ENCODE measurements around the gene DLG2. TPM values are rescaled to one million over a fixed set of nuclear protein-coding genes. Genes with fewer than 3 reads are reported as not detected.

Gene DLG2
- total and polyA plus RNA-seq, 2 of the 8 experiments (the other 6 are each of a cell fraction or from before 2014, with no cell fraction given) = 1.7 to 14.3 TPM

DNA sequence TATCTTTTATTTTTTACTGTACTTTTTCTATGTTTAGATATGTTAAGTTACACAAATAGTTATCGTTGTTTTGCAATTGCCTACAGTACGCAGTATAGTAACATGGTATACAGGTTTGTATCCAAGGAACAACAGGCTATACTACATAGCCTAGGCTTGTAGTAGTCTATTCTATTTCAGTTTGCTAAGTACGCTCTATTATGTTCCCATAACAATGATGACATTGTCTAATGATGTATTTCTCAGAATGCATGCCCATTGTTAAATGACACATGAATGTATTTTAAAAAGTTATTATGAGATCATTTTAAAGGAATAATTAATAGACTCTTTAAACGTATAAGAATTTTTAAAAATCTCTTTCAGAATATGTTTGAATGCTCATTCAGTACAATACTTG is 1644.3 kb downstream of the DLG2 start:
- Histone ChIP-seq H3K79me2 (ENCODE audit: control insufficient read depth in 1 of 2, insufficient read depth in 2 of 2, low read length in 2 of 2) (no peaks in the 10 kb centered on the region), H4K5ac (ENCODE audit: insufficient read length, low read depth, low read length) (no peak overlapping the region), H4K91ac (replicated peaks; ENCODE audit: insufficient read length, low read length) (no peak overlapping the region), H3K18ac (ENCODE audit: extremely low read depth, low read length) (no peak overlapping the region), H3K4me2 (ENCODE audit: insufficient read depth in 1 of 2, low read depth in 2 of 2, low read length in 2 of 2) (no peak overlapping the region), H3K56ac (replicated peaks; ENCODE audit: insufficient read length, low read depth, low read length) (no peak overlapping the region), H3K36me3 (ENCODE audit: control insufficient read depth in 2 of 4, insufficient read depth in 4 of 4, low read length in 3 of 4) (no peaks in the 10 kb centered on the region), H2BK120ac (replicated peaks; ENCODE audit: low read depth, low read length) (no peak overlapping the region), H2BK12ac (ENCODE audit: low read depth, low read length) (no peak overlapping the region), H3K9ac (replicated peaks in 1 of 4; ENCODE audit: extremely low read depth in 1 of 4, low read depth in 3 of 4, low read length in 3 of 4) (no peak overlapping the region), H4K20me1 (replicated peaks in 1 of 2; ENCODE audit: control insufficient read depth in 1 of 2, insufficient read depth in 2 of 2, low read length in 2 of 2) (no peaks in the 10 kb centered on the region), H3K27ac (ENCODE audit: low read depth, low read length) (no peak overlapping the region), H3K14ac (ENCODE audit: insufficient read length) (no peak overlapping the region), H2BK20ac (ENCODE audit: low read length) (no peak overlapping the region), H3K4ac (replicated peaks; ENCODE audit: insufficient read length, low read depth, low read length) (no peak overlapping the region), H4K8ac (ENCODE audit: extremely low read depth, insufficient read depth, low read length) (no peak overlapping the region), H3K79me1 (ENCODE audit: low read depth, low read length) (no peaks in the 10 kb centered on the region), H2BK5ac (ENCODE audit: low read depth, low read length) (no peak overlapping the region), H3K23ac (ENCODE audit: insufficient read length) (no peak overlapping the region), H3K23me2 (ENCODE audit: low read depth, low read length) (0 out of 2 replicates have a peak, but pooled peaks cover 2% of the 10 kb centered on the region), H3K27me3 (replicated peaks in 1 of 4; ENCODE audit: control insufficient read depth in 3 of 4, extremely low read depth in 1 of 4, insufficient read depth in 3 of 4, low read length in 3 of 4) (no peaks in the 10 kb centered on the region), H3K4me1 (replicated peaks in 1 of 4; ENCODE audit: control insufficient read depth in 3 of 4, insufficient read depth in 4 of 4, low read length in 3 of 4) (peaks cover 0 to 3% (median 0%) of the 10 kb centered on the region in 4 experiments; a peak in 1 of 7 replicates), H2BK15ac (ENCODE audit: low read length) (no peak overlapping the region), H3K9me3 (ENCODE audit: insufficient read depth in 2 of 2, low read depth in 1 of 2, low read length in 1 of 2) (no peaks in the 10 kb centered on the region), H2AK5ac (ENCODE audit: low read depth, low read length) (no peak overlapping the region), H3K4me3 (ENCODE audit: extremely low read depth in 1 of 4, insufficient read depth in 2 of 4, low read depth in 3 of 4, low read length in 4 of 4) (no peak overlapping the region), H2AFZ (ENCODE audit: low read length) (no peak overlapping the region)
- WGBS, 2 experiments (ENCODE audit: extremely low coverage in 1 of 2, insufficient coverage in 1 of 2, insufficient read length in 1 of 2, insufficient replicate concordance in 2 of 2, low coverage in 1 of 2, low lambda C conversion rate in 2 of 2, missing lambda C conversion rate in 1 of 2) = 89% methylated on average over 4 of the region's 4 CpGs; no CpG with 5 or more reads in 1 of the 2 experiments
- ChIA-PET POLR2A (ENCODE audit: partially characterized antibody) (no interaction called here), CTCF (ENCODE audit: partially characterized antibody) (interaction anchor here (0.6 kb wide), 1 partner anchor 378 kb away, joined by 3 read pairs; no protein-coding TSS in a partner anchor)
- FAIRE-seq (no peak), DNase-seq (ENCODE audit: low read depth in 1 of 2, low spot score in 2 of 2) (no peak)
- TF ChIP-seq RXRA (IDR thresholded peaks at IDR 0.05; ENCODE audit: insufficient read depth, low read depth, low read length) = no peak
- TF ChIP-seq MAFK (IDR thresholded peaks at IDR 0.05; ENCODE audit: low read depth, low read length) = no peak
- no peak for TF ChIP-seq CBX8 (IDR thresholded peaks at IDR 0.05; ENCODE audit: borderline replicate concordance, low read depth, low read length)
- no peak for TF ChIP-seq SIX5 (IDR thresholded peaks at IDR 0.05; ENCODE audit: low read depth, low read length)
- TF ChIP-seq KDM5A (IDR thresholded peaks at IDR 0.05; ENCODE audit: low read length) = no peak
- TF ChIP-seq, protein P1, sequence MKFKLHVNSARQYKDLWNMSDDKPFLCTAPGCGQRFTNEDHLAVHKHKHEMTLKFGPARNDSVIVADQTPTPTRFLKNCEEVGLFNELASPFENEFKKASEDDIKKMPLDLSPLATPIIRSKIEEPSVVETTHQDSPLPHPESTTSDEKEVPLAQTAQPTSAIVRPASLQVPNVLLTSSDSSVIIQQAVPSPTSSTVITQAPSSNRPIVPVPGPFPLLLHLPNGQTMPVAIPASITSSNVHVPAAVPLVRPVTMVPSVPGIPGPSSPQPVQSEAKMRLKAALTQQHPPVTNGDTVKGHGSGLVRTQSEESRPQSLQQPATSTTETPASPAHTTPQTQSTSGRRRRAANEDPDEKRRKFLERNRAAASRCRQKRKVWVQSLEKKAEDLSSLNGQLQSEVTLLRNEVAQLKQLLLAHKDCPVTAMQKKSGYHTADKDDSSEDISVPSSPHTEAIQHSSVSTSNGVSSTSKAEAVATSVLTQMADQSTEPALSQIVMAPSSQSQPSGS (IDR thresholded peaks at IDR 0.05; ENCODE audit: low read length) = no peak
- TF ChIP-seq SIN3A (conservative IDR thresholded peaks at IDR 0.05 in 1 of 2, IDR thresholded peaks at IDR 0.05 in 1 of 2; ENCODE audit: low read depth in 1 of 2, low read length in 2 of 2) = no peak
- TF ChIP-seq BACH1 (IDR thresholded peaks at IDR 0.05; ENCODE audit: low read length) = no peak
- no peak for TF ChIP-seq CBX5 (IDR thresholded peaks at IDR 0.05; ENCODE audit: low read depth, low read length)
- TF ChIP-seq TCF12 (IDR thresholded peaks at IDR 0.05; ENCODE audit: low read depth, low read length) = no peak
- TF ChIP-seq KDM4A (IDR thresholded peaks at IDR 0.05; ENCODE audit: low read depth, low read length, severe bottlenecking) = no peak
- no peak for TF ChIP-seq CHD1 (IDR thresholded peaks at IDR 0.05; ENCODE audit: low read depth, low read length)
- TF ChIP-seq GTF2F1 (IDR thresholded peaks at IDR 0.05; ENCODE audit: borderline replicate concordance, low read depth, low read length) = no peak
- no peak for TF ChIP-seq CEBPB (IDR thresholded peaks at IDR 0.05; ENCODE audit: low read depth, low read length)
